Heart left ventricle (tissue), 13 donors: ENCODE results near the gene KPNA6.
"Not testable (repeated sequence)": the region's sequence is repeated elsewhere in the genome, so short reads cannot be mapped to it uniquely, and the experiment has no call there.

Source experiments
- POLR2A ChIP-seq, 2 donors: fragments of 450-650 bp; IDR thresholded peaks; one replicate each; pipeline ENCODE4 v1.6.1; 2017; ENCODE audit warnings: antibody characterized with exemption in 2 of 2, mild to moderate bottlenecking in 2 of 2, moderate library complexity in 2 of 2
- TF ChIP-seq, protein P1 (sequence below), 12 donors: fragments of 200-600 bp; sonication (generic) in 4 of 12; IDR thresholded peaks; one replicate each; pipeline versions ENCODE4 v1.5.0 to v1.8.0; 2018 to 2022; ENCODE audit warnings: antibody characterized with exemption in 12 of 12, mild to moderate bottlenecking in 5 of 12
- donor health status: ischemic (EF 13 %, LVEDD 7.1; RV severe dilation, severe dysfunction).
- donor health status: DM: no; HTN: yes; CAD: no.
- donor health status: DM: no; HTN: no; CAD: no.
- donor health status: ischemic (EF 25% LVEDD 6.9; RV normal size, moderate dysfunction).
- donor health status: ischemic (EF 25% LVEDD 5.7; RV mildly dilated, moderate dysfunction).
- donor health status: ischemic (EF 35%, LVEDD 5.7; RV mildly dilated, moderate dysfunction).
- donor health status: nonischemic (EF 11% LVEDD 7.7; RV severe dilation, severe dysfunction).
- donor health status: DM: yes; HTN: yes; CAD: no.
- donor health status: PGD.
- donor health status: ischemic (EF 29% LVEDD 5.4; RV normal size, mild dysfunction).
- donor health status: nonischemic (EF 23%, LVEDD 6.1; RV moderate dilation, normal function).

DNA sequence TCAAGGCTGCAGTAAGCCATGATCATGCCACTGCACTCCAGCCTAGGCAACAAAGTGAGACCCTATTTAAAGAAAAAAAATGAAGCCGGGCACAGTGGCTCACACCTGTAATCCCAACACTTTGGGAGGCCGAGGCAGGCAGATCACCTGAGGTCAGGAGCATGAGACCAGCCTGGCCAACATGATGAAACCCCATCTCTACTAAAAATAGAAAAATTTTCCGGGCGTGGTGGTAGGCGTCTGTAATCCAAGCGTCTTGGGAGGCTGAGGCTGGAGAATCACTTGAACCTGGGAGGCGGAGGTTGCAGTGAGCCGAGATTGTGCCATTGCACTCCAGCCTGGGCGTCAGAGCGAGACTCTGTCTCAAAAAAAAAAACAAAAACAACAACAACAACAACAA is 57.8 kb downstream of the KPNA6 start:
- not testable (repeated sequence) for TF ChIP-seq POLR2A (IDR thresholded peaks at IDR 0.05)
- TF ChIP-seq, protein P1, sequence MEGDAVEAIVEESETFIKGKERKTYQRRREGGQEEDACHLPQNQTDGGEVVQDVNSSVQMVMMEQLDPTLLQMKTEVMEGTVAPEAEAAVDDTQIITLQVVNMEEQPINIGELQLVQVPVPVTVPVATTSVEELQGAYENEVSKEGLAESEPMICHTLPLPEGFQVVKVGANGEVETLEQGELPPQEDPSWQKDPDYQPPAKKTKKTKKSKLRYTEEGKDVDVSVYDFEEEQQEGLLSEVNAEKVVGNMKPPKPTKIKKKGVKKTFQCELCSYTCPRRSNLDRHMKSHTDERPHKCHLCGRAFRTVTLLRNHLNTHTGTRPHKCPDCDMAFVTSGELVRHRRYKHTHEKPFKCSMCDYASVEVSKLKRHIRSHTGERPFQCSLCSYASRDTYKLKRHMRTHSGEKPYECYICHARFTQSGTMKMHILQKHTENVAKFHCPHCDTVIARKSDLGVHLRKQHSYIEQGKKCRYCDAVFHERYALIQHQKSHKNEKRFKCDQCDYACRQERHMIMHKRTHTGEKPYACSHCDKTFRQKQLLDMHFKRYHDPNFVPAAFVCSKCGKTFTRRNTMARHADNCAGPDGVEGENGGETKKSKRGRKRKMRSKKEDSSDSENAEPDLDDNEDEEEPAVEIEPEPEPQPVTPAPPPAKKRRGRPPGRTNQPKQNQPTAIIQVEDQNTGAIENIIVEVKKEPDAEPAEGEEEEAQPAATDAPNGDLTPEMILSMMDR (IDR thresholded peaks at IDR 0.05): not testable (repeated sequence)
